Measurements from ENCODE around the gene PDE6C.
A peak's percentile ranks its signal among the peaks of the same experiment; 100 is the strongest.

PDE6C gene

GRCh38 chr10:93711891-93712290 is 99.6 kb downstream of the PDE6C start:
- POLR2A ChIA-PET: no interaction called here

GRCh38 chr10:93712593-93712992 is 100.3 kb downstream of the PDE6C start:
- ChIA-PET CTCF (no interaction called here), POLR2A (no interaction called here)
- no peak for DNase-seq (ENCODE audit: extremely low spot score)
- TF ChIP-seq CTCF (IDR thresholded peaks at IDR 0.05; ENCODE audit: control extremely low read depth, extremely low read depth, low read depth, missing control alignments): no peak

More at GRCh38 chr10:93711891-93712290, 99.6 kb downstream of the PDE6C start:
- no peak for DNase-seq (ENCODE audit: extremely low spot score)
- TF ChIP-seq CTCF (IDR thresholded peaks at IDR 0.05; ENCODE audit: control extremely low read depth, extremely low read depth, low read depth, missing control alignments): no peak
- CTCF ChIA-PET: no interaction called here

- TF ChIP-seq CTCF (IDR thresholded peaks at IDR 0.05; ENCODE audit: control extremely low read depth, extremely low read depth, low read depth, missing control alignments): no peak
- CTCF ChIA-PET: interaction anchor here (1.0 to 1.1 kb wide), 3 partner anchors 10 to 33 kb away, joined by 3 read pairs; no protein-coding TSS in a partner anchor
- POLR2A ChIA-PET: interaction anchor here (0.7 to 0.9 kb wide), 2 partner anchors 12 to 13 kb away, joined by 3 to 4 read pairs; partner anchors contain the start of gene FRA10AC1
- DNase-seq (ENCODE audit: extremely low spot score): peak; percentile 67
These were observed 103.0 kb downstream of the PDE6C start for GRCh38 chr10:93715345-93715744.

All from GM10248 (cell line).